Liver (tissue), 9 donors: Measurements from ENCODE around the gene USP43. TPM values are rescaled to one million over a fixed set of nuclear protein-coding genes. Genes with fewer than 3 reads are reported as not detected.
"Not testable (repeated sequence)": the region's sequence is repeated elsewhere in the genome, so short reads cannot be mapped to it uniquely, and the experiment has no call there.

Source experiments
- DNase-seq: peaks from one replicate; pipeline ENCODE4 v3.0.0-alpha.2; 2017; ENCODE audit warnings: low spot score
- H3K27ac ChIP-seq, 2 donors: one replicate each; pipeline ENCODE4 v1.7.0; 2013; ENCODE audit warnings: inconsistent platforms in 2 of 2, low read length in 2 of 2, control low read depth in 1 of 2, low read depth in 1 of 2, mild to moderate bottlenecking in 1 of 2
- H3K27me3 ChIP-seq, 4 donors: one replicate each; pipeline versions ENCODE4 v1.6.1 to v1.7.0; 2013; ENCODE audit warnings: low read length in 3 of 4, inconsistent platforms in 1 of 4, mild to moderate bottlenecking in 1 of 4, moderate library complexity in 1 of 4; ENCODE audit not compliant: control insufficient read depth in 4 of 4, insufficient read depth in 4 of 4
- H3K36me3 ChIP-seq, 4 donors: one replicate each; pipeline versions ENCODE4 v1.6.1 to v1.7.0; 2013; ENCODE audit warnings: low read length in 3 of 4, mild to moderate bottlenecking in 3 of 4, low read depth in 1 of 4, moderate library complexity in 1 of 4; ENCODE audit not compliant: control insufficient read depth in 4 of 4, insufficient read depth in 3 of 4
- H3K4me1 ChIP-seq, 4 donors: one replicate each; pipeline versions ENCODE4 v1.6.1 to v1.7.0; 2013; ENCODE audit warnings: low read length in 3 of 4, mild to moderate bottlenecking in 3 of 4, moderate library complexity in 1 of 4; ENCODE audit not compliant: control insufficient read depth in 4 of 4, insufficient read depth in 4 of 4
- H3K4me3 ChIP-seq, 3 donors: one replicate each; pipeline versions ENCODE4 v1.6.1 to v1.7.0; 2013; ENCODE audit warnings: low read length in 3 of 3, control low read depth in 1 of 3, low read depth in 1 of 3, mild to moderate bottlenecking in 1 of 3
- H3K9ac ChIP-seq, 2 donors: one replicate each; pipeline ENCODE4 v1.7.0; 2013; ENCODE audit warnings: low read length in 2 of 2, mild to moderate bottlenecking in 2 of 2, moderate library complexity in 2 of 2, control low read depth in 1 of 2, low read depth in 1 of 2
- H3K9me3 ChIP-seq, 4 donors: one replicate each; pipeline versions ENCODE4 v1.6.1 to v1.7.0; 2013; ENCODE audit warnings: low read length in 3 of 4; ENCODE audit not compliant: control insufficient read depth in 4 of 4
- ATF3 ChIP-seq: IDR thresholded peaks from 2 replicates; pipeline ENCODE4 v1.6.1; 2016; ENCODE audit warnings: antibody characterized with exemption
- CTCF ChIP-seq: fragments of 150-350 bp; IDR thresholded peaks from 2 replicates; pipeline ENCODE4 v1.5.1; 2017; ENCODE audit warnings: improper control_type of control experiment, low read depth, low read length; ENCODE audit not compliant: missing input control
- EGR1 ChIP-seq, 2 donors: IDR thresholded peaks; 2 replicates each; pipeline ENCODE4 v1.6.1; 2016 to 2018; ENCODE audit warnings: antibody characterized with exemption in 2 of 2, low read depth in 2 of 2
- FOXA1 ChIP-seq: IDR thresholded peaks from 2 replicates; pipeline ENCODE4 v1.6.1; 2016; ENCODE audit warnings: antibody characterized with exemption
- FOXA2 ChIP-seq: IDR thresholded peaks from 2 replicates; pipeline ENCODE4 v1.6.1; 2016; ENCODE audit warnings: antibody characterized with exemption
- HNF4A ChIP-seq, 2 donors: conservative IDR thresholded peaks; 2 replicates each; pipeline ENCODE4 v1.6.1; 2016; ENCODE audit warnings: antibody characterized with exemption in 2 of 2, mild to moderate bottlenecking in 2 of 2
- JUND ChIP-seq, 2 donors: IDR thresholded peaks; 2 replicates each; pipeline ENCODE4 v1.6.1; 2016; ENCODE audit warnings: antibody characterized with exemption in 2 of 2
- MAX ChIP-seq: IDR thresholded peaks from 2 replicates; pipeline ENCODE4 v1.6.1; 2016; ENCODE audit warnings: antibody characterized with exemption
- NR2F2 ChIP-seq: IDR thresholded peaks from 2 replicates; pipeline ENCODE4 v1.6.1; 2016; ENCODE audit warnings: antibody characterized with exemption
- RAD21 ChIP-seq, 2 donors: IDR thresholded peaks; 2 replicates each; pipeline ENCODE4 v1.6.1; 2016; ENCODE audit warnings: antibody characterized with exemption in 2 of 2, mild to moderate bottlenecking in 2 of 2
- RXRA ChIP-seq, 2 donors: IDR thresholded peaks; 2 replicates each; pipeline ENCODE4 v1.6.1; 2017 to 2018; ENCODE audit warnings: antibody characterized with exemption in 2 of 2, mild to moderate bottlenecking in 1 of 2
- SP1 ChIP-seq: IDR thresholded peaks from 2 replicates; pipeline ENCODE4 v1.6.1; 2018; ENCODE audit warnings: antibody characterized with exemption, mild to moderate bottlenecking
- TAF1 ChIP-seq: conservative IDR thresholded peaks from 2 replicates; pipeline ENCODE4 v1.6.1; 2016; ENCODE audit warnings: antibody characterized with exemption, mild to moderate bottlenecking
- YY1 ChIP-seq: IDR thresholded peaks from 2 replicates; pipeline ENCODE4 v1.6.1; 2016; ENCODE audit warnings: antibody characterized with exemption, mild to moderate bottlenecking
- ZBTB33 ChIP-seq: IDR thresholded peaks from 2 replicates; pipeline ENCODE4 v1.6.1; 2016; ENCODE audit warnings: antibody characterized with exemption
- WGBS: extraction: QIAGEN DNeasy Blood & Tissue Kit; methylation state at CpG from one replicate; pipeline ENCODE4 v1.1.7; 2013; 5-methylcytosine and 5-hydroxymethylcytosine counted together
- polyA plus RNA-seq, 2 donors: library from polyadenylated mRNA; stranded (reverse) in 1 of 2; unstranded in 1 of 2; fragments of 200-250 nt in 1 of 2; fragments of >200 nt in 1 of 2; fragmentation: Nextera tagmentation in 1 of 2; extraction: Ambion mirVana in 1 of 2; gene quantifications; one replicate each; pipeline versions ENCODE4 v1.2.1 to v1.2.3, GENCODE V29; 2013 to 2015
- total RNA-seq, 2 donors: library from RNA; depleted of rRNA; stranded (reverse); fragments of >200 nt; gene quantifications; one replicate each; pipeline ENCODE4 v1.2.3, GENCODE V29; 2014
- TF ChIP-seq, protein P1 (sequence below): IDR thresholded peaks from 2 replicates; pipeline ENCODE4 v1.6.1; 2016; ENCODE audit warnings: antibody characterized with exemption, mild to moderate bottlenecking
- donor health status: healthy.
- donor health status: healthy.
- donor health status: healthy.
- donor health status: healthy.
- donor health status: healthy.

Gene USP43
- total and polyA plus RNA-seq, 4 donors, result 0.42 to 7.4 (median 0.94) TPM

DNA sequence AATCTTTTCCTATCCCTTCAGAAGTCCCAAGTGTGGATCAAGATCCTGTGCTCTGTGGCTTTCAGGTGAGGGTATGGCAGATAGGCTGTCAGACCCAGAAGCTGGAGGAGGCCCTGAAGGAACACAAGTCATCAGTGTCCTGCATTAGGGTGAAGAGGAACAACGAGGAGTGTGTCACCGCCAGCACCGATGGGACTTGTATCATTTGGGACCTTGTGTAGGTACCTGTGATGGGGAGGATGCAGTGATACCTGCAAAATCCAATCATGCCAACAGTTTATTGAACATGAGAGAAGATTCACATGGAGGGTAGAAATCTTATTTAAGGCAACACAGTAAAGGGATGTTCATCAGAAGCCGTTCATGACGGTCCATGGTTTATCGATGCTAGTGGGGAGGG is 10.0 kb upstream of the USP43 start (continued):
- TF ChIP-seq ZBTB33 (no peak), YY1 (no peak)

DNA sequence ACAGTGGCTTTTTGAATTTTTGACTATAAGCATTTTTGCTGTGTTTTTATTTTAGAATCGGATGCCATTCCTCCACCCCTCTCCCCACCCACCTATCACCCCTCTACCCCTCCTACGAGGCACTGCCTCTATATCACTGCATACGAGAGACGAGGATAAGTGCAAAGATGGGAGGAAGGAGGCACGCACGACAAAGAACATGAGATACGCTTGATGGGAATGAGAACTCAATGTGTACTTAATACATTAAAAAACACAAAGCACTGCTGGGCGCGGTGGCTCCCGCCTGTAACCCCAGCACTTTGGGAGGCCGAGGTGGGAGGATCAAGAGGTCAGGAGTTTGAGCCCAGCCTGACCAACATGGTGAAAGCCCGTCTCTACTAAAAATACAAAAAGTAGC is 8.8 kb upstream of the USP43 start:
- H3K4me1 ChIP-seq, result no peaks in the 10 kb centered on the region
- H3K27ac ChIP-seq, result no peak overlapping the region
- H3K27me3 ChIP-seq, result no peaks in the 10 kb centered on the region
- no peaks in the 10 kb centered on the region for H3K9me3 ChIP-seq
- H3K4me3 ChIP-seq, result no peak overlapping the region
- no peak for DNase-seq
- WGBS, result 89% methylated on average over 12 of the region's 12 CpGs
- no peaks in the 10 kb centered on the region for H3K36me3 ChIP-seq
- no peak overlapping the region for H3K9ac ChIP-seq
- TF ChIP-seq TAF1, result no peak
- no peak for TF ChIP-seq CTCF
- TF ChIP-seq JUND (IDR thresholded peaks at IDR 0.05), result no peak
- no peak for TF ChIP-seq FOXA1
- TF ChIP-seq HNF4A (conservative IDR thresholded peaks at IDR 0.05), result no peak
- no peak for TF ChIP-seq NR2F2
- TF ChIP-seq SP1, result no peak
- TF ChIP-seq, protein P1, sequence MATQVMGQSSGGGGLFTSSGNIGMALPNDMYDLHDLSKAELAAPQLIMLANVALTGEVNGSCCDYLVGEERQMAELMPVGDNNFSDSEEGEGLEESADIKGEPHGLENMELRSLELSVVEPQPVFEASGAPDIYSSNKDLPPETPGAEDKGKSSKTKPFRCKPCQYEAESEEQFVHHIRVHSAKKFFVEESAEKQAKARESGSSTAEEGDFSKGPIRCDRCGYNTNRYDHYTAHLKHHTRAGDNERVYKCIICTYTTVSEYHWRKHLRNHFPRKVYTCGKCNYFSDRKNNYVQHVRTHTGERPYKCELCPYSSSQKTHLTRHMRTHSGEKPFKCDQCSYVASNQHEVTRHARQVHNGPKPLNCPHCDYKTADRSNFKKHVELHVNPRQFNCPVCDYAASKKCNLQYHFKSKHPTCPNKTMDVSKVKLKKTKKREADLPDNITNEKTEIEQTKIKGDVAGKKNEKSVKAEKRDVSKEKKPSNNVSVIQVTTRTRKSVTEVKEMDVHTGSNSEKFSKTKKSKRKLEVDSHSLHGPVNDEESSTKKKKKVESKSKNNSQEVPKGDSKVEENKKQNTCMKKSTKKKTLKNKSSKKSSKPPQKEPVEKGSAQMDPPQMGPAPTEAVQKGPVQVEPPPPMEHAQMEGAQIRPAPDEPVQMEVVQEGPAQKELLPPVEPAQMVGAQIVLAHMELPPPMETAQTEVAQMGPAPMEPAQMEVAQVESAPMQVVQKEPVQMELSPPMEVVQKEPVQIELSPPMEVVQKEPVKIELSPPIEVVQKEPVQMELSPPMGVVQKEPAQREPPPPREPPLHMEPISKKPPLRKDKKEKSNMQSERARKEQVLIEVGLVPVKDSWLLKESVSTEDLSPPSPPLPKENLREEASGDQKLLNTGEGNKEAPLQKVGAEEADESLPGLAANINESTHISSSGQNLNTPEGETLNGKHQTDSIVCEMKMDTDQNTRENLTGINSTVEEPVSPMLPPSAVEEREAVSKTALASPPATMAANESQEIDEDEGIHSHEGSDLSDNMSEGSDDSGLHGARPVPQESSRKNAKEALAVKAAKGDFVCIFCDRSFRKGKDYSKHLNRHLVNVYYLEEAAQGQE, result no peak
- TF ChIP-seq MAX, result no peak
- no peak for TF ChIP-seq RAD21 (IDR thresholded peaks at IDR 0.05)
- TF ChIP-seq ATF3, result no peak
- no peak for TF ChIP-seq RXRA (IDR thresholded peaks at IDR 0.05)
- TF ChIP-seq YY1, result no peak
- no peak for TF ChIP-seq EGR1 (IDR thresholded peaks at IDR 0.05; ENCODE audit: low read depth in 2 of 2)
- TF ChIP-seq FOXA2, result no peak

- WGBS, result 90% methylated on average over 5 of the region's 5 CpGs
- not testable (repeated sequence) for H3K27me3 ChIP-seq
Observed at GRCh38 chr17:9640388-9640787, 4.9 kb upstream of the USP43 start.

More at GRCh38 chr17:9640388-9640787, 4.9 kb upstream of the USP43 start:
- H3K36me3 ChIP-seq, H3K9me3 ChIP-seq, H3K4me3 ChIP-seq, DNase-seq, H3K9ac ChIP-seq, H3K27ac ChIP-seq: not testable (repeated sequence)
- H3K4me1 ChIP-seq, result peaks cover 0 to 15% (median 4%) of the 10 kb centered on the region in 4 donors
